Stimulated activated CD4-positive, alpha-beta T cell treated with anti-CD3 and anti-CD28 coated beads, Interleukin-4, amount 100 ng/mL, for 24 hours (primary cell): Measurements from ENCODE around the gene ALDH1L2.
"Not testable (repeated sequence)": the region's sequence is repeated elsewhere in the genome, so short reads cannot be mapped to it uniquely, and the experiment has no call there.

Experiments
- DNase-seq: peaks from one replicate; pipeline ENCODE4 v3.0.0-alpha.2; 2020

The ALDH1L2 gene

DNA sequence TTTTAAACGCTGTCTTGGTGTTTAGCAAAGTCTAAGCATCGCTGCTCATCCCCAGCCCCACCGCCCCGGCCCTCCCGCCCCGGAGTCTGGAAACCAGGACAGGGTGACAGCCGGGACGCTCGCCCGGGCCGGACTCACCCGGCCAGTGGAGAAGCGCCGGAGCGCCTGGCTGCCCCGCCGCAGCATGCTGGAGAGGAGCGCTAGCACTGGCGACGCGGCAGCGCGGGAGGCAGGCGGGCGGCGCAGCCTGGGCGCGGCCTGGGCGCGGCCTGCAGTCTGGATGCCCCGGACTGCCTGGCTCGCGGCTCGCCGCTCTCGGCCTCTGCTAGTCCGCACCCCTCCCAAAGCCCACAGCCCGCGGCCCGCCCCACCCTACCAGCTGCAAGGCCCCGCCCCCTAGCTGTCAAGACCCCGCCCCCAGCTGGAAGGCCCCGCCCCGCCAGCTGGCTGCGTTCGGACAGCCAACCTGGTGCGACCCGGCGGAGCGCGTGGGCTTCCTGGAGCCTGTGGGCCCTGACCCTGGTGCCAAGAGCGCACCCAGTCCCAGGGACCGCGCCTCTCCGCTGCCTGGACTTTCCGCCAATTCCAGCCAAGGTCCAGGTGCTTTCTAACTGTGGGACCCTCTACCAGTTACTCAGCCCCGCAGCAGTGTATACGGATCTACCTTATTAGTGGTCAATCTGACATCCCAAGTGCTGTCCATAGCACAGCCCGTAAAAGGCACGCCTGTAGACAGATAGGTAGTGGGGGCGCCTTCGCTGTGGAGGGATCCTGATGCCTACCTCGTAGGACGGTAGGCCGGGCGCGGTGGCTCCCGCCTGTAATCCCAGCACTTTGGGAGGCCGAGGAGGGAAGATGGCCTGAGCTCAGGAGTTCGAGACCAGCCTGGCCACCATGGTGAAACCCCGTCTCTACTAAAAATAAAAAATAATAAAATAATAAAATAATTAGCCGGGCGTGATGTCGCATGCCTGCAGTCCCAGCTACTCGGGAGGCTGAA lies at the start of gene ALDH1L2:
Gene ALDH1L2 (minus strand): TSS at position 208 of the 1,000 bp plus-strand sequence. CDS start 22 bp downstream, at position 186.
- peak; percentile 36 for DNase-seq

DNA sequence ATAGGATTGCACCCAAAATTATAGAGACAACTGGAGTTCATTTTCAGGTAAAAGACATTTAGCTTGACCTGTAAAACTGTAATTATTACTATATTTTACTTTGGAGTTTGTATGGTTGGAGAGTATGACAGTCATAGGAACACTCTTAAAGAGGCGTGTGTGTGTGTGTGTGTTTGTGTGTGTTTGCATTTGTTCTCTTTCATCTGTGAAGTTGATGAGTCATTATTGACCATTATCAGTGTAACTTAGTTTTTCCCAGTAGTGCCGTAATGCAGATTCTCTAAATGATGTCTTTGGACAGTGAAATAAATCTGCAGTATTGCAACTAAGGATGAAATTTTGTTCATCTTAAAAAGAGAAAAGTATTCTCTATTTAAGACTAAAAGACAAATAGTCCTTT lies 36.3 kb upstream of the ALDH1L2 start:
- DNase-seq, result no peak

DNA sequence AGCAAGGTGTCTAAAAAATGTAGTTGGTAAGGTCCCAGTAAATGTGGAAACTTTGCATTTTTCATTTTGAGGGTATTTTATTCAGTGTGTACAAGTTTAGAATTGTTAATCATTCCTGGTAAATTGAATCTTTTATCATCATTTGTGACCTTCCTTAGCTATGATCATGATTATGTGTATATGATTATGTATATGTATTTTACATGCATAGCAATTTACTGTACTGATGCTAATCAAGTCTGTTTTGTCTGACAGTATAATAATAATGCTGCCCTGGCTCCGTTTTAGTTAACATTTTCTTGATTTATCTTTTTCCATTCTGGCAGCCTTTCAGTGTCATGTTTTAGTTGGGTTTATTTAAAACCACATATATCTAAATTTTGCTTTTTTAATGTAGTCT lies 32.7 kb upstream of the ALDH1L2 start:
- no peak for DNase-seq

DNA sequence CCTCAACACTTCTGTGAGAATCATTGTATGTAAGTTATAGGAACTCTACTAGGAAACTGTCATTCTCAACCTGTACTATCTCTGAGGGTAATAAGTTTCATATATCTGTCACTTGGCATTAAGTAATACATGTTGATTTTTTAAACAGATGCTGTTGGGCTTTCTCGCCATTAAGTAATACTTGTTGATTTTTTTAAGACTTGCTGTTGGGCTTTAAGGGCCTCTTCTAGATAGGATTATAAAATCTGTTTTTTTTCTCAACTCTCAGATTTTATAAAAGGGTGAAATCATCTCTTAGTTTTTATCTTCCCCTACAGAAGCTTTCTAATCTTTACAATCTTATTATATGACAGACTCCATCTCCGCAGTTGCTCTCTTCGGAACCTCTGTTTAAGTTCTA lies 28.8 kb upstream of the ALDH1L2 start:
- no peak for DNase-seq

DNA sequence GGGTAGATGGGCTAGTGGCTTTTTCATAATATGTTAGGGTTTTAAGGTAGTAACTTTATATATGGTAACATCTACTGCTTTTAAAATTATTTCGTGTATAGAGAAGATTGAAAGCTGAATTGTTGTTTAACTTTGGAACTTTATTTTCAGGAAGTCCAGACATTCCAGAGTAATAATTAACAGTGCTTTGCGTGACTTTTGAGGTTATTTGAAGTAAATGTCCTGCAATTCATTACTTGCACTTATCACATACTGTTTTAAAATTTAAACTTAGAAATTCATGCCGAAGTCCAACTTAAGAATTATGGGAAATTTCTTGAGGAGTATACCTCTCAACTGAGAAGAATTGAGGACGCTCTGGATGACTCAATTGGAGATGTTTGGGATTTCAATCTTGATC lies 26.6 kb upstream of the ALDH1L2 start:
- no peak for DNase-seq

DNA sequence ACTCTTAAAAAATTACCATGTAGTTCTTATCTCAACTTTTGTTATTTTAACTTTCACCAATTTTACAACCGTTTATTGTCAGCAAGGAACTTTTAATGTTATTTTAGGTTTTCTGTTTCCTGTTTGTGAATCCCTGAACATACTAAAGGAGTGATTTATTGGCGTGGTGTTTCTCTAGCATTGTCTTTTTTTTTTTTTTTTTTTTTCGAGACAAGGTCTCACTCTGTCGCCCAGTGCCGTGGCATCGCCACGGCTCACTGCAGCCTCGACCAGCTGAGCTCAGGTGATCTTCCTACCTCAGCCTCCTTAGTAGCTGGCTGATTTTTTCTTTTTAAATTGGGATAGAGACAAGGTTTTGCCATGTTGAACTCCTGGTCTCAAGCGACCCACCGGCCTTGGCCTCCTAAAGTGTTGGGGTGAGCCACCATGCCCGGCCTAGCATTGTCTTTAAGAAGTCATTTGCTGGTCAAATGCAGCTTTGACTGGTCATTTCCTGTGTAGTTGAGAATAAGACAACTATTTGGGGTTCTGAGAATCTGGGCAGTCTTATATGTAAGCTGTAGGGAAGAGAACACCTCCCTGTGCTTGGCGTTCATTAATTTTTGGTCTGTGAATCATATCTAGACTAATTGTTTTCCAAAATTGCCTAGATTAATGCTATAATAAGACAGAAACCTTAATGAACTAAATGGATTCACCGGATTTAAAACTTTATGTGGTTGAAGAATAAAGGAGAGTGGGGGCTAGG lies 25.4 kb upstream of the ALDH1L2 start:
- no peak for DNase-seq

DNA sequence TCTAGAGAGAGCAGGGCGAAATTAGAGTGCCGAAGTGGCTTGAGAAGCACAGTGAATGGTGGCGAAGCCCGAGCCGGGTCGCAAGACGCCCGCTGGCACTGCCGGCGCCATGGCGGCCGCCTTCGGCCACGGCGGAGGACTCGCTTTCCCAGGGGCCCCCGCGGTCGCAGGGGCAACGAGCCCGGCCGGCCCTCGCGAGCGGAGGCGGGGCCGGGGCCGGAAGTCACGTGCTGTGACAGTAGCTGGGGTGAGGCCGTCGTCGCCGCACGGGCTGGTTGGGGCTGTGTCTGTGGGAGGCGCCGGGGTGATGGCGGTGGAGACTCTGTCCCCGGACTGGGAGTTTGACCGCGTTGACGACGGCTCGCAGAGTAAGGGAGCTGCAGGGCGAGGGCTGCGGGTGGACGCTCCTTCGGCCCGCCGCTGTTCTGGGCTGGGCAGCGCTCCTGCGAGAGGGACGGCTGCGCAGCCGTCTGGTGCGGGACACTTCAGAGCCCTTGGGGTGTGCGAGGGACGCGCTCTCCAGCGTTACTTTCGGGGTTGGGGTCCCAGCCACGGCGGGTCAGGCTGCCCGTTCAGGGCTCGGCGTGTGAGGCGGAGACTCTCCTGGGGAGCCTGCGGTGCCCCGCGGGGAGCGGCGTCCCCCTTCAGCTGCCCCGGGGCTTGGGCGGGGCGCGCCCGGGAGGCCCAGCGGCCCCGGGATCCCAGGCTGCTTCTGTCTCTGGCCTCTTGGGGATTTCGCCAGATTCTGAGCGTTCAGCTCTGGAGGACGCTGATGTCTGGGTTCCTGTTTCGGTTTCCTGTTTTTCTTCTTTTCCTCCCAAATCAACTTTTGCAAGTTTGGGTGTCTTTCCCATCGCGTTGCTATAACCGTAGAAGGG lies 23.5 kb upstream of the ALDH1L2 start, which contains the start of gene WASHC4:
Gene WASHC4 (plus strand): TSS at position 238 of the 878 bp plus-strand sequence. CDS start 70 bp downstream, at position 308.
- peak; percentile 93 for DNase-seq

DNA sequence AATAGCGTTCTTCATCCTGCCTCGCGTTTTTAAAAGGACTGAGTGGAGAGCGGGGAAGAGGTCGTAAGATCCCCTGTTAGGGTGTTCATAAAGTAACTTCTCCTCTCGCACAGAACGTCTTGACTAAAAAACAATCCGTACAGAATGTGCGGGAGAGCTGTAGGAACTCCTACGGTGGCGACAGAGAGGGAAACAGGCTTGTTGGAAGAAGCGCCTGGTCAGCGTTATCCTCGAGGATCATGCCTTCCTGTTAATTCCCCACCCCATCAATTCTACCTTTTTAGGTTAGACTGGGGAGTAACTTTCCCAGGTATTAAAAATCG lies 22.9 kb upstream of the ALDH1L2 start:
- DNase-seq, result no peak

DNA sequence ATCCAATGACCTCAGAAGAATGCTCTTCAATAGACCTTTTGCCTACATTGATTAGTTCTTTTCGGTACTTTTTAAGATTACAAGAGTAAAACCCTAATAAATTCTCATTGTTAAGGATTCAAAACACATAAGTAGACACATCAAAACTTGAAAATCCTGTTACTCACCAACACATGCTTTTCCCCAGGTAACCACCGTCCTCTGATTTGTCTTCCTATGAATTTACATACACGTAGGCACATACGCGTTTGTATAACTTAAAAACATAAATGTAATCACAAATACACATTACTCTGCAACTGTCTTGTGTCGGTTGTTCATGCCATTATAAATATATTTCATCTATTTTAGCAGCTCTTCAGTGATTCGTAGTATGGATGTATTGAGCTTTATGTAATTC lies 22.4 kb upstream of the ALDH1L2 start:
- DNase-seq, result no peak

DNA sequence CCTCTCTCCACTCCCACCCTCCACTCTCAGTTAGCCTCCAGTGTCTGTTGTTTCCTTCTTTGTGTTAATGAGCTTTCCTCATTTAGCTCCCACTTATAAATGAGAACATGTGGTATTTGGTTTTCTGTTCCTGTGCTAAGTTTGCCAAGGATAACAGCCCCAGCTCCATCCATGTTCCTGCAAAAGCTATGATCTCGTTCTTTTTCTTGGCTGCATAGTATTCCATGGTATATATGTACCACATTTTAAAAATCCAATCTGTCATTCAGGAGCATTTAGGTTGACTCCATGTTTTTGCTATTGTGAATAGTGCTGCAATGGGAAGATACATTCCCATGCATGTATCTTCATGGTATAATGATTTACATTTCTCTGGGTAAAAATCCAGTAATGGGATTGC lies 20.5 kb upstream of the ALDH1L2 start:
- DNase-seq, result no peak

DNA sequence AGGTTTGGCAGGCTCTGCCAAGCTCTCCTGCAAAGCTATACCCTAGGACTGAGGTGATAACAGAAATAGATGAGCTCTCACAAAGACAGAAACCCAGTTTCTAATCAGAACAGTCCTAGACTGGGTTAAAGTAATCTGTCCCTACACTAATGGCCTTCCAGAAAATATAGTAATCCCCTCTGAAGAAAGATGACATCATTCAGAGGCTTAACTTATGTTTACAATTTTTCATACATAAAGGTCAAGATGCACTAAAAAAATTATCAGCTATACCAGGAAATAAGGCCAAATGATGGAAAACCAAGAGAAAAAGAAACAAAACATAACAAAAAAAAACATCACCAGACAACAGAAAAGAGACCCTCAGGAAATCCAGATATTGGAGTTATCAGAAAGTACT lies 18.4 kb upstream of the ALDH1L2 start:
- no peak for DNase-seq

DNA sequence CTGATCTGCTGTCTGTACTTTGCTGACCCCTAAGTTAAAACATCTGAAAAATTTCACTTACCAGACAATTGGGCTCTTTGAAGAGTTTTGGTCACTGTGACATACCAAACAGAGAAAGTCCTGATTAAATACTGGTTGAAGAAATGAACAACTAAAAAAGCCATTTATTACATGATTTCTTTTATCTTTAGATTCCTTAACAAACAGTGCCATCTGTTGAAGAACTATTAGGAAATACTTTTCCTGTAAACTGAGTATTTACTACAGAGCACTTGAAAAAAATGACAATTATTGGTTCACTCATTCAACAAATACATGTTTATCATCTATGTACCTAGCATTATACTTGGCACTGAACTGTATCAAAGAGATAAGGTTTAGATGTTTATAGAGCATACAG lies 16.7 kb upstream of the ALDH1L2 start:
- no peak for DNase-seq

DNA sequence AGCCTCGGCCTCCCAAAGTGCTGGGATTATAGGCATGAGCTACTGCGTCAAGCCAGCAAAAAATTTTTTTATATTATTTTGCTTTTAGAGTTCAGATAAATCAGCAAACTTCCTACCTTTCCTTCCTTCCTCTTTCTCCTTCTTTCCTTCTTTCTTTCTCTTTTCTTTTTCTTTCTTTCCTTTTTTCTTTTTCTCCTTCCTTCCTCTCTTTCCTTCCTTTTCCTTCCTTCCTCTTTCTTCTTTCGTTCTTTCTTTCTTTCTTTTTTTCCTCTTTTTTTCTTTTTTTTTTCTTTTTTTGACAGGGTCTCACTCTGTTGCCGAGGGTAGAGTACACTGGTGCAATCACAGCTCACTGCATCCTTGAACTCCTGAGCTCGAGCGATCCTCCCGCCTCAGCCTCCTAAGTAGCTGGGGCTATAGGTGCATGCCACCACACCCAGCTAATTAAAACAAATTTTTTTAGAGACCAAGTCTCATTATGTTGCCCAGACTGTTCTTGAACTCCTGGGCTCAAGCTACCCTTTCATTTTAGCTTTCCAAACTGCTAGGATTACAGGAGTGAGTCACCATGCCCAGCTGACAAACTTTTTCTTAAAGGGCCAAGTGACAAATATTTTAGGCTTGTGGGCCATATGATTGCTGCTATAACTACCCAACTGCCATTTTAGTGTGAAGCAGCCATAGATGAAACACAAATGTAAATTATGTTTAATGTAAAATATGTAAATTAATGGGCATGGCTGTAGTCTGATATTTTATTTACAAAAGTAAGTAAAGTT lies 16.1 kb upstream of the ALDH1L2 start:
- DNase-seq, result no peak

DNA sequence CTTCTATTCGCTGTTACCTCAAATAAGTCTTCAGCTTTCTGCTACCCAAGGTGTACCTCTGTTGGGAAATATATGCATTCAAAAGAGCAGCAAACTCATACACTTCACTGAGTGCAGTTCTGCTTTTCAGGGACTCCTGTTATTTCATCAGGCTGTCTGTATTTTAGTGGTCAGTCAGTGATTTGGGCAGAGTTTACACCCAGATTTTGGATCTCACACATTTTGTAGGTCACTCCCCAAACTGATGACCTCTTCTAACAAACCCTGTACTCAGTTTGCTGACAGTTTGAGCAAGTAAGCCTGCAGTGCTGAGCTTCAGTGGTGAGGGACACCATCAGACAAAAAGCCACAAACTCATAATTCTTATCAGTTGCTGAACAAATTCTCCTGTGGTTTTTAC lies 15.1 kb upstream of the ALDH1L2 start:
- DNase-seq, result no peak

DNA sequence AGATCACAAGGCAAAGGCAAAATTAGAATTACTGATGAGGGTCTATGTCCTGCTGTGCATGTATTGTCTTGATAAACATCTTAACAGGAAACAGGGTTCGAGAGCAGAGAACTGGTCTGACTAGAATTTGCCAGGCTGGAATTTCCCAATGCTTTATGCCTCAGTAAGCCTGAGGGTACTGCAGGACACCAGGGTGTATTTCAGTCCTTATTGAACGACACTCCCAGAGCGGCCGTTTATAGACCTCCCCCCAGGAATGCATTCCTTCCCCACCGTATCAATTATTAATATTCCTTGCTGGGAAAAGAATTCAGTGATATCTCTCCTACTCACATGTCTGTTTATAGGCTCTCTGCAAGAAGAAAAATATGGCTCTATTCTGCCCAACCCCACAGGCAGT lies 11.1 kb upstream of the ALDH1L2 start:
- DNase-seq, result not testable (repeated sequence)

DNA sequence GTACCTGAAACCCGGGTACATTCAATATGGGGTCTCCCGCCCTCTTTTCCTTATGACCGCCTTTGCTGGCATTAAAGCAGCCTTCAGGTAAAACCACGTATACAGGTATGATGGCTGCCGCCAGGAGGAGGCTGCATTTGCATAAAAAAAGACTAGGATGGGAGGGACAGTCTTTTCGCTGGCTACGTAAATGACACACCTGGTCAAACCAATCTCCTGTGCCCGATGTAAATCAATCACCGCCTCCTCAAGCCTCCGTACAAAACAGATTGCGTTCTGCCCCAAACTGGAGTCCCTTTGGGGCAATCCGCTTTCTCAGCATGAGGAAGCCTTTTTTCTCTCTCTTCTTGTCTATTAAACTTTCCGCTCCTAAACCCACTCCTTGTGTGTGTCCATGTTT lies 8.1 kb upstream of the ALDH1L2 start:
- DNase-seq, result no peak

DNA sequence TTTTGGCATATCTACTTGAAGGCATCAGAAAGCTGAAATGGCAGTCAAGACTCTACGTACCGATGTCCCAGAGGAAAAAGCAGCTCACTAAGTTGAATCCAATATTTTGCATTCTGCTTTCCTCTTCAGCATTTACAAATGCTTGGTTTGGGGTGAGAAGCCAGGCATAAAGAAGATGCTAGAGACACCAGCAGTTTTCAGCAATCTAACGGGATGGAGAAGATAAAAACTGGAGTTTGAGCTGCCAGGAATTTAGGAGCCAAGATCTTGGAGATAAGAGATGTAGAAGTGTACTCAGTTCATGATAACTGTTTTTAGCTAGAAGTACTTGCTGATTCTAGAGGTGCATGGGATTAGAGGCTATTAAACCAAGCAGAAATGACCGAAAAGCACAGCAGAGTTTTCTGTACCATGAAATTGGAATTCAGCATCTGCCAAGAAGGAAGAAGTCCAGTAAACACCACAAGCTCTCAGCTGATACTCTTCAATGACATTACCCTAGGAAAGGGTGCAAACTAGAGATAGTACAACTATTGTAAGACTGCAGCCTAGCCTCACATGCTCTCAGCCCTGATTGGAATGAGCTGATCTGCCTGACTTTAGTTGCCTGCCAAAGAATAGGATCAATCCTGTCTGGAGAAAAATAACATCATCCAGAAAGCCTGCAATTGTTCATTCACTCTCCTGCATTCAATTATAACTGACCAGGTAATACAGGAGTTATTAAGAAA lies 7.4 kb upstream of the ALDH1L2 start:
- DNase-seq, result no peak

DNA sequence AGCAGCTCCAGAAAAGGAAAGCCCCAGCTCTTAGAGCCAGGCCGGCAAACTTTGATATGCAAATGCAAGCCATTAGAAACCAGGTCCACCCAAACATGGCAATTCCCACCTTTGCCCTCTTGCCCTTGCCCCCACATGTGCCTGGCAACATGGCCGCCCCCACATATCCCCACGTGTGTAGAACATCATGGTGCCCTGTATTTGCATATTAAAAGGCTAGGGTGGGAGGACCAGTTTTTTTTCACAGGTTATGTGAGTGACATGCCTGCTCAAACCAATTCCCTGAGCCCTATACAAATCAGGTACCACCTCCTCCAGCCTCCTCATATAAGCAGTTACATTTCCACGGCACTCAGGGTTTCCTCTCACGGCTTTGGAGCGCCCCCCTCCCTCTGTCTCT lies 6.1 kb upstream of the ALDH1L2 start:
- no peak for DNase-seq

DNA sequence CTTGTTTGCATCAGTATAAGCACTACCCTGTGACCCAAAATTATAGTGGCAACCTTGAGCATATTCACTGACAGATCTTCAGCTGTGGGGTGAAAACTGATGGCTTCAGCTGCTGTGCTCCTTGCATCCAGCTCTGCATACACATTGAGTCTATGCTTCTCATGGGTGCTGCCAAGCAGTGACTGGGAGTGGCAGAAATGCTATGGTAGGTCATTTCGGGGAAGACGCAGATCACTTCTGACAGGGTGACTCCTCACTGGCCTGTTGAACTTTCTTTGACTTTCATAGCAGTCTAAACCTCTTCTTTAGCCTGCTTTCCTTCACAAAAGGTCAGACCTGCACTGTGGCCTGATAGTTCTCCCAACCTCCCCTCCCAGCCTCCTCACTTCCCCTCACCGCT lies 5.6 kb upstream of the ALDH1L2 start:
- DNase-seq, result no peak

DNA sequence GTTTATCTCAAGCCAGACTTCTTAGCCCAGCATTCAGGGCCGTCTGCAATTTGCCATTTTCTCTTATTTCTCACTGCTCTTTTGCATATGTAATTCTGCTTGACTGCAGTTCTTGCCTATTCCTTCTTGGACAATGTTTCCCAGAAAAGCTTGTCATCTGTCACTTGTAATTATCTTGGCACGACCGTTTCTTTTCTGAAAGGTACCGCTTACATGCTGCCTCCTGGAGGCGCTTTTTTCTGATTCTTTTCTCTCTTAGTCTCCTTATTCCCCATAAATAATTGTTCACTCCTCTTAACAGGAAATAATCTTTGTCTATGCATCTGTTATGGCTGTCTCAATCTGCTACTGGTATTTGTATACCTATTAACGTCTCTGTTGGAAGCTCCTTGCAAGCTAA lies 1.2 kb upstream of the ALDH1L2 start:
- no peak for DNase-seq

DNA sequence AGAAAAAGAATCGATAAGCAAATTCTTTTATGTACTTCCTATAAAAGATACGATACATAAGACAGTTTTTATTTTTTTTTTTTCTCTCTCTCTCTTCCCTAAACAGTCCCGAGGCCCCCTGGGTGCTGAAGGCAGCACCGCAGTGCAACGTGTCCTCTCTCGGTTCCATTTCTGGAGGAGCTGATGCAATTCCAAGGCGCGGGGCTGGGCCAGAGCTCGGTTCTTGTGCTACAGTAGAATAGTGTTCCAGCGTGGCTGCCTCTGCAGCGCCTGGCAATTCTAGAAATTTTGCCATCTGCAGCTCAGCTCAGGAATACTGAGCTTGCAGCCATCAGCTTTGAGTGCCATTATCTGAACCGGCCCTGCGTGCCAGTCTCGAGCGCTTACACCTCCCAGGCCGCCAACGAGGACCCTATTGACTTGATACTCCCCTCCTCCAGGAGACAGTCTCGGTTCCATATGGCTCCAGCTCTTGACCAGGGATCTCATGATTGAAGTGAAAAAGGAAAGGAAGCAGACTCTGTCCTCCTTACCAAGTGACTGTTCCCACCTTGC lies 630 bp downstream of the ALDH1L2 start:
- DNase-seq, result no peak
